Inferior parietal cortex (tissue), 1 donor: ENCODE measurements around the gene TMEM74B.
"Not testable (repeated sequence)": the region's sequence is repeated elsewhere in the genome, so short reads cannot be mapped to it uniquely, and the experiment has no call there.

Experiments
- DNase-seq: peaks from one replicate; pipeline ENCODE4 v3.0.0-alpha.2; 2016; ENCODE audit errors: extremely low spot score

The TMEM74B gene

DNA sequence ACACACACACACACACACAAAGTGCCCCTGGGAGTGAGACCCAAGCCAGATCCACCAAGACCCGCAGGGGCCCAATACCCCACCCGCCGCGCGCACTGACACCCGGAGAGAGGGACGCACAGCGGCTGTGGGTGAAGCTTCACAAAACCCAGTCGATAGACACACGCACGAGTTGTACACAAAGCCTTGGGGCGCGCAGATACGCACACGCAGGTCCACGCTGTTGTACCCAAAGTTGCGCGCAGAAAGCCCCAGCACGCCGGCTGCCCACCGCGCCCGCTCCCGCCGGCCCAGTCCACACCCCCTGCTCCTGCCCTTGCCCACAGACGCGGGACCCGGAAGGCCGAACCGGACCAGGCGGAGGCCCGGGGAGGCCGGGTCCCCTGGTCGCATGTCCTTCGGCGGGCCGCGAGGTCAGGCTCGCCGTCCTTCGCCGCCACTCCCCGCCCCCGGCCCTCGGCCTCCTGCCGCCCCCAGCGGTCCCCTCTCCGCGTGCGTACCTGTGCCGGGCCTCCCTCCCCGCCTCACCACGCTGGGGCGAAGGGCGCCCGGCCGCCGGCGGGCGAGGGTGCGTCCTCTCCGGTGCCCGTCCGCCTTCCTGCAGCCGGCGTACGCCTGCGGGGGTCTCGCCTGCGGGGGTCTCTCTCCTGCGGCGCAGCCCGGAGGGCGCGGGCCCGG, at the start of gene TMEM74B:
Gene TMEM74B (minus strand): TSS at position 344 of the 678 bp plus-strand sequence. CDS start 1,180 bp downstream, outside the sequence.
- DNase-seq, result no peak

DNA sequence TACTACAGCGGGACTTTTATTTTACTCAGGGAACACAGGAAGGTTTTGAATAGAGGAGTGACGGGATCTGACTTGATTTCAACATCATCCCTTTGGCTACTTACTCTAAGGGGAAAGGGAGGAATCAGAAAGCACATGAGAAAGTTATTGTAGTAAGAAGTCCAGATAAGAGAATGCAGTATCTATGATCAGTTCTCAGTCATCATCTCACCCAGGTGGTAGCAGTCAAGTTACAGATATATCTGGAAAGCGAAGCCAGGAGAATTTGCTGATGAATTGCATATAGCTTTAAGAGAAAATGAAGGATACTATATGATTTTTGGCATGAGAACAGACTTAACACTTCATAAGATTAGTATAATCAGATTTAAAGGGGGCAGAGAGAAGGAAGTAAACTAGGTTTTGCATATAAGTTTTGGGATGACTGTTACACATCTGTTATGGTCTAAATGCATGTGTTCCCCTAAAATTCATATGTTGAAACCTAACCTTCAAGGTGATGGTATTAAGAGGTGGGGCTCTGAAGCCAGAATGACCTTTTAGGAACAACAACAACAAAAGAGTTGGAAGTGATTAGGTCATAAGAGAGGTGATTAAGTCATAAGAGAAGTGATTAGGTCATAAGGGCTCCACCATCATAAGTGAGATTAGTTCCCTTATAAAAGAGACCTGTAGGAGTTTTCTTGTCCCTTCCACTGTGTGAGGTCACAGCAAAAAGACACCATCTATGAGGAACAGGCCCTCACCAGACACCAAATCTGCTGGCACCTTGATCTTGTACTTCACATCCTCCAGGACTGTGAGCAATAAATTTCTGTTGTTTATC, 47.7 kb upstream of the TMEM74B start:
- no peak for DNase-seq

DNA sequence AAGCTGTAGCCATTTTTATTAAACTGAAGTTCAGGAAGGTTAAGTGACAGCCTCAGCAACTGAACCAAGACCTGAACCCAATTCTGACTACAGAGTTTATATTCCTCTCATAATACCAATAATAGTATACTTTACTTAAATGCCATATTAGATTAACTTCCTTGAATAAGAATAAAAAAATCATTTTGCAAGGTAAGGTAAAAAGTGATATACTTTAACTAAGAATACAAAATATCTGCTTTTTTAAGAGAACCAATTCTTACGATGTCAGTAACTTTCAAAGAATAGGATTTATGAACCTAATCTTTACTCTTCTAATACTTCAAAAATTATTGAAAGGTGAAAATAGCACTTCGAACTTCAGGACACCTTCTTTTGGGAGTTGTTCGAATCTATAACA, 44.8 kb upstream of the TMEM74B start:
- no peak for DNase-seq

DNA sequence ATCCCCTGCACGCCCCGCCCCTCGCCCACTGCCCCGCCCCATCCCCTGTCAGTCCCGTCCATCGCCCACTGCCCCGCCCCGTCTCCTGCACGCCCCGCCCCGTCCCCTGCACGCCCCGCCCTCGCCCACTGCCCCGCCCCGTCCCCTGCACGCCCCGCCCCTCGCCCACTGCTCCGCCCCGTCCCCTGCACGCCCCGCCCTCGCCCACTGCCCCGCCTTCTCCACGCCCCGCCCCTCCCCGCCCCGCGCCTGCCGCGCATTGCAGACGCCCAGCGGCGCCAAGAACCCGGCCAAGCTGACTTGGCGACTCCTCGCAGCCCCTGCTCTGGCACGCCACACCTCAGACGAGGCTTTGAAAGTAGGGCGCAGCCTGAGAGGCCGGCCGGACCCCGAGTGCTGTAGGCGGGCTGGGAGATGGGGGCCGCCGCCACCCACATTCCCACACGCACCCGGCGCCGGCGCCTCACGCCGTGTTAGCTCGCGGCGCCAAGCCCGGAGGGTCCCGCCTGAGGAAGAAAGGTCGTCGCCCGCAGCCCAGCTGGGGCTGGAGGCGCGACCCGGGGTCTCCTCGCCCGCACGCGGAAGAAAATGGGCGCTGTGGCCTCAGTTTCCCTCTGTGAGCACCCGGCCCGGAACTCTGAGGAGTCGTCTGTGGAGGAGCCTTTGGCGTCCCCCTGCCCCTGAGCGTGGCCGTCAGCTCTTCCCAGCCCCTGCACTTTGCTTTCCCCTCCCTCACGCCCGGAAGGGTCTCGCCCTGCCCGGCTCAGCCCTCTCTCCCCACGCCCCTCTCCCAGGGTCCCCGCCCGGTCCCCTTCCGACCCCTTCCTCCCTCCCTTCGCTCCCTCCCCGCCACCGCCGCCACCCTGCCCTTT, 41.2 kb upstream of the TMEM74B start, which contains the start of gene RAD21L1:
Gene RAD21L1 (plus strand): TSS at position 262 of the 872 bp plus-strand sequence. CDS start 2,410 bp downstream, outside the sequence.
- DNase-seq, result no peak

DNA sequence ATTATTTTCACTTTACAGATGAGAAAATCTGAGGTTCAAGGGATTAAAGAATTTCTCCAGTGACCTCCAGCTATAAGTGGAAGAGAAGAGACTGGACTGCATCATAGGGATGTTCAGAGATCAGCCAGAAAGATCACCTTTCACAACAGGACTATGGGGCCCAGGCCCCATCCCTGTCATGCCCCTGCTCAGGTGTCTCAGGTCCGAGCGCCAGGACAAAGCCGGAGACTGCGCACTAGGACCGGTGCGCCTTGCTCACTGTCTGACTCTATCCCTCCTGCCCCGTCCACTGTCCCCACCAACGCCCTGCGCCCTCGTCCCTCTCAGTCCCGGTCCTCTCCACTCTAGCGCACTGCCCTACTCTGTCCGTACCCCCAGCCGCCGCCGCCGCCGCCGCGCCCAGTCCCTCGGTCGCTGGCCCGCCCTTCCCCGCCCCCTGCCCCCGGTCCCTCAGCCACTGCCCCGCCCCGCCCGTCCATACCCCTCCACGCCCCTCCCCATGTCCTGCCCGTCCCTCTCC, 40.5 kb upstream of the TMEM74B start:
- DNase-seq, result no peak

DNA sequence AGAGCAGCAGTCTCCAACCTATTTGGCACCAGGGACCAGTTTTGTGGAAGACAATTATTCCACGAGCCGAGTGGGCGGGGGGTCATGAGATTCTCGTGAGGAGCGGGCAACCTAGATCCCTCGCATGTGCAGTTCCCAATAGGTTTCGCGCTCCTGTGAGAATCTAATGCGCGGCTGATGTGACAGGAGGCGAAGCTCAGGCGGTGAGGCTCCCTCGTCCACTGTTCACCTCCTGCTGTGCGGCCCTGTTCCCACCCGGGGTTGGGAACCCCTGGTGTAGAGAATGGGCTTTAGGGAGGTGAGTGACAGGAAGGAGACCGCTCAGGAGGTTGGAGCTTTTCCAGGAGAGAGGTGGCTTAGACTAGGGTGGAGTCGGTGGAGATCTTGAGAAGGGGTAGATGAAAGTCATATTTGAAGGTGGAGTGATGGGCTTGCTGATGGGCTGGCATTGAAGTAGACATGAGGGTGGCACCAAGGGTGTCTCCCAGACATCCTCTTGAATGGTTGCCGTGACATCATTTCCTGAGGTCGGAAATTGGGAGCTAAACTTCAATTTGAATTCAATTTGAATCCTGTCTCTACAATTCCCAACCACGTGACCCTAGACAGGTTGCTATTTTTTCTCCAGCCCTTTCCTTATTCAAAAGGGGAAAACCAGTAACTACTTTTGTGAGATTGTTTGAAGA, 39.6 kb upstream of the TMEM74B start:
- no peak for DNase-seq

DNA sequence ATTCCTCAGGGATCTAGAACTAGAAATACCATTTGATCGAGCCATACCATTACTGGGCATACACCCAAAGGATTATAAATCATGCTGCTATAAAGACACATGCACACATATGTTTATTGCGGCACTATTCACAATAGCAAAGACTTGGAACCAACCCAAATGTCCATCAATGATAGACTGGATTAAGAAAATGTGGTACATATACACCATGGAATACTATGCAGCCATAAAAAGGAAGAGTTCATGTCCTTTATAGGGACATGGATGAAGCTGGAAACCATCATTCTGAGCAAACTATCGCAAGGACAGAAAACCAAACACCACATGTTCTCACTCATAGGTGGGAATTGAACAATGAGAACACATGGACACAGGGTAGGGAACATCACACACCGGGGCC, 38.0 kb upstream of the TMEM74B start:
- DNase-seq, result not testable (repeated sequence)

DNA sequence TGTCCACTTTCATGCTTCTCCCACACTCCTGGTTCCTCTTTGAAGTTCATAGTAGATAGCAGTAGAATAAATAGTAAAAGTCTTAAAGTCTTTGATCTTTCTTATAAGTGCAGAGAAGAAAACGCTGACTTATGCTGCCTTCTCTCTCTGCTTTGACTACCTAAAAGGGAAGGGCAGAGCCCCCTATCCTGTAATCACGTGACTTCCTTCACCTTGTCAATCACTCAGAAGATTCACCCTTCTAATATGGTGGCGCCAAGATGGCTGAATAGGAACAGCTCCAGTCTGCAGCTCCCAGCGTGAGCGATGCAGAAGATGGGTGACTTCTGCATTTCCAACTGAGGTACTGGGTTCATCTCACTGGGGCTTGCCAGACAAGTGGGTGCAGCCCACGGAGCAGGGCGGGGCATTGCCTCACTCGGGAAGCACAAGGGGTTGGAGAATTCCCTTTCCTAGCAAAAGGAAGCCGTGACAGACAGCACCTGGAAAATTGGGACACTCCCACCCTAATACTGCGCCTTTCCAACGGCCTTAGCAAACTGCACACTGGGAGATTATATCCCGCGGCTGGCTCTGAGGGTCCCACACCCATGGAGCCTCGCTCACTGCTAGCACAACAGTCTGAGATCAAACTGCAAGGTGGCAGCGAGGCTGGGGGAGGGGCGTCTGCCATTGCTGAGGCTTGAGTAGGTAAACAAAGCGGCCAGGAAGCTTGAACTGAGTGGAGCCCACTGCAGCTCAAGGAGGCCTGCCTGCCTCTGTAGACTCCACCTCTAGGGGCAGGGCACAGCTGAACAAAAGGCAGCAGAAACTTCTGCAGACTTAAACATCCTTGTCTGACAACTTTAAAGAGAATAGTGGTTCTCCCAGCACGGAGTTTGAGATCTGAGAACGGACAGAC, 32.0 kb upstream of the TMEM74B start:
- DNase-seq, result not testable (repeated sequence)

DNA sequence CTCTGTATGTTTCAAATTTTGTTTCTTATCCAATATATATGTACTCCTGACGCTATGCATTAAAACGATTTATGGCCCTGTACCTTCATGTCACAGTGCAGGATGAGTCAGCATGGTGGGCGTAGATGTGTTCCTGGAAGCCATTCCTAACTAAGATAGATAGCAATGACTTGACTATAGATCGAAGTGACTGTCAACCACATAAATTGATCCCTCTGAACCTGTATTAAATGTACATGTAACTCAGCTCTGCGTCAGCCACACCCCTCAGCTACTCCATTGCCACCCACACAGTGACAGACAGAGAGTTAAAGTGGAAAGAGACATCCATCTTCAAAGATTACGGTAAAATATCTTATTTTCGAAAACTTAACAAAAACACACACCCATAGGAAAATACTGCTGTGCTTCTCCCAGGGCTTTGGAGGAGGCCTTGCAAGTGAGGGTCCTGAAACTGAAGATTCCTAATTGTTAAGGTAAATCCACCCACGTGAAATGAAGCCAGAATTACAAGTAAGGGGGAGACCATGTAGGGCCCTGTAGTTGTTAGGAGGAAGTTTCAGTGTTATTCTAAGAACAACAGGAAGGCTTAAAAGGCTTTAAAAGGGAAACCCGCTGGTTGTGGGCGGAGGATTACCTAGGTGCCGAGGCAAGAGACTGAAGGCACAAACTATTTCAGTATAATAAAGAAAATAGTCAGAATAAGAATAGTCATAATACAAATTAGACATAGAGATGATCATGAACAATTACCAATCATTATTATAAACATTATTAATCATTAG, 30.8 kb upstream of the TMEM74B start:
- no peak for DNase-seq

DNA sequence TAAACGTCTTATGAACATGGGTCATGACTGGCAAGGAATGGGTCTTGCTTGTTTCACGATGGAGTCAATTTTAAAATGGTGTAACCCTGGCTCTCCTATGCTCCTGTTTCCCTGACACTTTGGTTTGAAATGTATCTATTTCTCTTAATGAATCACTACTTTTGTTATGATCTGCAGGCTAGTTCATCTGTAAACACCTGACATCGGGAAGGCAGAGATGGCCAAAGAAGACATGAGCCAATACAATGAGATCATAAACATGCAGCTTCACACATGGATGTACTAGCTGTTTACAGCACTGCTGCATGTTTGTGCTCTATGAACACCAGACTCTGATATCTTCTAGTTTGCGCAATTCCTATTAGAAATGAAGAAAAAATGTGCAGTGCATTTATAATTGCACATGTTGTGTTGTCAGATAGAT, 30.1 kb upstream of the TMEM74B start:
- DNase-seq, result no peak

DNA sequence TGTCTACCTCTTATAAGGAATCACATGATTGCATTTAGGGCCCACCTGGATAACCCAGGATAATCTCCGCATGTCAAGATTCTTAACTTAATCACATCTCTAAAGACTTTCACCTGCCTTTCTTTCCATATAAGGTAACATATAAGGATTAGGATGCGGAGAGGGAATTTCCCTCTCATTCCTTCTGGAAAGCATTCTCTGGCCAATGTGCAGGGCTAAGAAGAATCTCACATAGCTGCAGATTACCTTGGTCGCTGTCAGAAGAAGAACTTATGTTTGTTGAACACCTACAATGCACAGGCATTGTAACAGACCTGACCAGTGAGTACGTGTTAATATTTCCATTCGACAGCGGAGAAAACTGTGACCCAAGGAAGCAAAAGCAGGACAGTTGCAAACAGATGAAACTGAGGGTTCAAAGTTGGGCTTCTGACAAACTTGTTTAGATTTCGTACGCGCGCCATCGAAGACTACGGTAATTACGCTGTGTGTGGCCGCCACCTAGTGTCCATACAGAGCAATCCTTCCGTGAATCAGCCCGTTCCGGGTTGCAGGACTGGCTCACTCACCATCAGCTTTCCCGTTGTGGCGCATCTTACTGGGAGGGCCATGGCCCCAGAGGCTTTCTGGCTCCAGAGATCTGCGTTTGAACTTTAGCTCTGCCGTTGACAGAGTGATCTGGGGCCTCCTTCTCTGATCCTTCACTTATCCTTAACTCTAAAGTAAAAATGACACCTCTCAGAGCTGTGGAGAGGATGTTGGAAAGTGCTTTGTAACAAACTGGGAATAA, 28.0 kb upstream of the TMEM74B start:
- DNase-seq, result peak; percentile 80

DNA sequence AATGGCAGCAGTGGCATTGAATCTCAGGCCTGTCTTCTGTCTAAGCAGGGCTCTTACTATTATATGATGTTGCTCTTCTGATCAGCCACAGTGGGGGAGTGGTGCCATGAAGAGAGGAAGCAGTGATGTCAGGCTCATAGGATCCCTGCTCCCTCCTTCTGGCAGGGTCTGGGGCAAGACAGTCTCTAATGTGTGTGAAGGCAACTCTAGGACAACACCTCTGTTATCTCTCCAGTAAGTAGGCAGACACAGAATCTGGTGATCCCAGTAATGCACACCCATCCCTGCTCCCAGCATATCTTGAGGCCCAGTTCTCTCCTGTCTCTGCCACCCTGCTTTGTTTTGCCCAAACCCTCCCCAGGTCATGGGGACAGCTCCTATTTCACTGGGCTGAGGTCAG, 27.2 kb upstream of the TMEM74B start:
- no peak for DNase-seq

DNA sequence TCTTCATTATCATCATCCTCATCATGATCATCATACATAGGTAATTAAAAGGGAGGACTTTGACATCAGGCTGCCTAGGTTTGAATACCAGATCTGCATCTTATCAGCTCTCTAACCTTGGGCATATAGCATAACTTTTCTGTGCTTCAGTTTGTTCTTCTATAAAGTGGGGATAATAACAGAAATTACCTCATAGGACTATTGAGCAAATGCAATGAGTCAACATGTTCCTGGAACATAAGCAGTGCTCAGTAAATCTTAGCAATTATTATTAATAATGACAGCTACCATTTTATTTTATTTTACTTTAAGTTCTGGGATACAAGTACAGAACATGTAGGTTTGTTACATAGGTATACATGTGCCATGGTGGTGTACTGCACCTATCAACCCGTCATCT, 25.7 kb upstream of the TMEM74B start:
- no peak for DNase-seq

DNA sequence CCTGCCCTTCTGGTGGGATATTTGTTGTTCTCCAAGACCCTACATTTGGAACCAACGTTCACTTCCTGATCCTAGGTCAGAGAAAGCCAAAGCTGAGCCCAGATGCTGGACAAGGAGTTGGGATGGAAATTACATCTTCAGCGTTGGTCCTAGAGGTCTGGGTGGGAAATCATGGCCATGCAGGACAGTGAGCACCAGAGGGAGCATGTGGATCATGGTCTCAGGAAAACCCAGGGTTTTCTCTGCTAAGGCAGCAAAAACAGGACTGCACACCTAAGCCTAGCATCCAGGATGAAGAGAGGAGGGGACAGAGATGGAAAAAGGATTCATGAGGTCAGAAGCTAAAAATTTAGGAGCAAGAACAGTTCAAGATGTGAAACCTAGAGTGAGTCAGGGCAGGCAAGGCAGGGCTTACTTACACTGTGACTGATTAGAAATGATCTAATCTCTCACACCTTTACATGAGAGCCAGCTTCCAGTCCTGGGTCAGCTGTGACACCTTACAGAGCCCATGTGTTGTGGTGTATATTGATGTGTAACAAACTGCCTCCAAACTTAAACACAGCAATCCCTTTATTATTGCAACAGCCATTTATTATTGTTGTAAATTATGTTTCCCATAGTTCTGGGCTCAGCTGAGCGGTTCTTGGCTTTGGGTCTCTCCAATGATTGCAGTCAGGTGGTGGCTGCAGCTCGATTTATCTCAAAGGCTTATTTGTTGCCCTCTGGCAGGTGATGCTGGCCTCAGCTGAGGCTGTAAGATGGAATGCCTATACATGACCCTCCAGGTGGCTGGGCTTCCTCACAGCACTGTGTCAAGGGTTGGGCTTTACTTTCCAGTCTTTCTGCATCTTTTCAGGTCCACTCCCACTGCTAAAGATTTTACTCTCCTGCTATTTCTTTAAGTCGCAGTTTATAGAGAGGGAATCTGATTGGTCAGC, 24.9 kb upstream of the TMEM74B start:
- DNase-seq, result no peak

DNA sequence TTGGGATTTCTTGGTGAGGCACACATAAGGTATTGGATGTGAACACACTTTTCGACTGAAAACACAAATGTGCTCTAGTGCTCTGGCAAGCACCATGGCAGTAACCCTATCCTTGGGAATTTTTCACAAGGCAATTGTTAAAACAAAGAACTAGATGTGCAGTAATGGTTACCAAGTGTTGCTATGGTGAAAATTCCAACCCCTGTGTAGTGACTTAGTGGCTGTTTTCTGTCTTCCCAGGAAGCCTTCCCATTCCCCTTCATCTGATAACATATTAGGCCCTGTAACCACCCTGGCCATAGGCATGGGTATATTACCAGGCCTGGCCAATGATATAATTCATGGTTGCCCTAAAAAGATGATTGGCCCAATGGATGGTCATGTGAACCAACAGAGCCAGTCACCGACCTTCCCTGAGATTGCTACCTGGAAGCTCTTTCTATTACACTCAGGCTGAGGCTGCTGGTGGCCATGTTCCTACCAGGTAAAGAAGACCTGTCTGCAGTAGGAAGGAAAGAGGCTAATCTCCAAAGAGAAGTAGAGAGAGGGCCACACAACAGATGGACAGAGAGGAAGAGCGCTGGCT, 22.6 kb upstream of the TMEM74B start:
- DNase-seq, result no peak

DNA sequence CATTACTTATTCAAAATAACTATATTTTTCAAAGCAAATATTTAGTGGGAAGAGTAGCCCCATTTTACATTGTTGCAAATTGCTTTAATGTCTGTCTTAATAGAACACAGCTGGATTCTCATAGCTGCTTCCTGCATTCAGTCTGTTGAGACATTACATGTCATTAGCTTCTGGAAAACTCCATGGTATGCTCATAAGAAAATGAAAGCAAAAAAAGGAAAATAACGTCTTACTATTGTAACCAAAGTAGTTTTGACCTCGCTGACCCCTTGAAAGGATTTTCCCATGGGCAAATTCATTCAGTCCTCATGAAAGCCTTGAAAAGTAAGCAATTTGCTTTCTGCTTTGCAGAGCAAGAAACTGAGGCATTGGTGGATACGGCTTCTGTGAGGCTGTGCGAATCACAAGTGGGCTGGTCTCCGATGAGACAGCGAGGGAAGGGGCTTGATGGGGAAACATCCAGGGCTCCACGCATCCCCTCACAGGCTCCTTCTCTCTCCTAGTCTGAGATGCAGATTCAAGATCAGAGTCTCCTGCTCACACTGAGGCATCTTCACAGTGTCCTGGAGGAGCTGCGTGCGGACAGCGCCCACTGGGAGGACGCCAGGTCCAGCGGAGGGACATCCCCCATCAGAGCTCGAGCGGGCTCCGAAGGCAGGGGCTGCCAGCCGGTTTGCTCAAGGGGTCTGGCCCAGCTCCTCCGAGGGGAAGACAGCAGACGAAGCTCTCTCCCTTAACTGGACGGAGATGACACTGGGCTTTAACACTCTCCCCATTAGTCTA, 21.8 kb upstream of the TMEM74B start:
- DNase-seq, result no peak
